Ecto neural progenitor cell (in vitro differentiated cells): ENCODE measurements around the gene TARDBP.
"Not testable (repeated sequence)": the region's sequence is repeated elsewhere in the genome, so short reads cannot be mapped to it uniquely, and the experiment has no call there.

Source experiments
- DNase-seq: peaks from one replicate; pipeline ENCODE4 v3.0.0-alpha.2; 2018; ENCODE audit warnings: low spot score

Gene TARDBP

DNA sequence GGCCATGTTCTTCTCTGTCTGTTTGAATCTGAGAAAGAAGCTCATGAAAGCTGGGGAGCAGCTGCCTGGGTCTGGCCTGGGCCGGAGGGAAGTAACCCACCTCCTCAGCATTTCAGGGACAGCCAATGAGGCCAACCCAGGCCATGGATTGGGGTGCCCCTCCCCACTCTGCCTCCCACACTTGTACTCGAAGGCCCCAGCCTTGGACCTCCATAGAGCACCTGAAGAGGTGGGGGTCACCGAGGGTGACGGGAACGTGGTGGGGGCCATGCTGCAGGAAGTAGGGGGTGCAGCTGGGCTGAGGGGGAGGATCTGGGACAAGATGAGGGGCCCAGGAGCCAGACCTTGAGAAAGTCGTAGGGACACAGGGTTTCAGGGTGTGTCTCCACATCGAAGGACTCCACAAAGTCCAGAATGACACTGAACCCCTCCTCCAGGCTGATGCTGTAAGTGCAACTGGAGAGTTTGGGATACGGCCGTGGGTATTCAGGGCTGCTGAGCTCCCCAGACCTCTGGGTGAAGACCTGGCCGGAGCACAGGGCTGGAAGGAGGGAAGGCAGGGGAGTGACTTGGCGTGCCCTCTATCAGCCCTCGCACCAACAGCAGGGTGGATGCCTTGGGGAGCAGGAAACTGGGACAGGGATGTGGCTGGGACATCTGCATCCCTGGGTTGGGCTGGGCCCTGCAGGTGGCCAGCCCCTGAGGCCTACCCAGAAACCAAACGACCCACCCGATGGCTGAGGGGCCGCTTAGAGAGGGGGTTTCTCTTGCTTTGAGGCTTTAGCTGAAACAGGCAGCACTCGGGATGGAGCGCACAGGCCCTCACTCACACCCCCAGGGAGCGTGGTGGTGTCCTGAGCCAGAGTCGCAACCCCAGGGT, 30.8 kb downstream of the TARDBP start:
- DNase-seq: no peak

DNA sequence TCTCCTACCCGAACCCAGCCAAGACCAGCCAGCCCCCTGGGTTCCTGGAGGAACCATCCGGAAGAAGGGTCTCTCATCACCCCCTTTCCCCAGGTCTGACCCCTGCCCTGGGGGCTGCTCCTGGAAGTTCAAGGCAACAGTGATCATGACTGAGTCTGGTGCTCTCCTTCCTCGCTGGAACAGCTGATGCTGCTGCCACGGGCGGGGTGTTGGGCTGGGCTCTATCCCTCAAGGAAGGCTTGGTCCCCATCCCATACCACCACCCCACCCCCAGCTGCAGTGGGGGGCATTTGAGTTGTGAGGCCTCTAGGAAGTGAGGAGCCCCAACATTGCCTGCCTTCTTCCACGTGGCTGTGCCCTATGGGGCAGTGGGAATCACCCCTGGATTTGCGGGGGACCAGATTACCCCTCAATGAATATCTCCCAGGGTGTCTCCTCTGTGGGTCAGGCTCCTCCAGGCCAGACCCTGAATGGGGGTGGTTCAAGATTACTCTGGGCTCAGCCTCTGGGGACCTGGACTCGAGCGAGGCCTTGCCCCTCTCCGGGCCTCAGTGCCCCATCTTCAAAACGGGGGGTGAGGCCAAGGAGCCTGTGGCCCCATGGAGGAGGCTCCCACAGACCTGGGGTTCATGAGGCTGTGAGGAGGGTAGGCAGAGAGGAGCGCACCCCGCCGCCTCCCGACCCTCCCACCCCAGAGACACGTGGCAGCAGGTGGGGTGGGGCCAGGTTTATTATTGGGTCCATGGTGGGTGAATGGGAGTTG, 31.8 kb downstream of the TARDBP start:
- DNase-seq: no peak

DNA sequence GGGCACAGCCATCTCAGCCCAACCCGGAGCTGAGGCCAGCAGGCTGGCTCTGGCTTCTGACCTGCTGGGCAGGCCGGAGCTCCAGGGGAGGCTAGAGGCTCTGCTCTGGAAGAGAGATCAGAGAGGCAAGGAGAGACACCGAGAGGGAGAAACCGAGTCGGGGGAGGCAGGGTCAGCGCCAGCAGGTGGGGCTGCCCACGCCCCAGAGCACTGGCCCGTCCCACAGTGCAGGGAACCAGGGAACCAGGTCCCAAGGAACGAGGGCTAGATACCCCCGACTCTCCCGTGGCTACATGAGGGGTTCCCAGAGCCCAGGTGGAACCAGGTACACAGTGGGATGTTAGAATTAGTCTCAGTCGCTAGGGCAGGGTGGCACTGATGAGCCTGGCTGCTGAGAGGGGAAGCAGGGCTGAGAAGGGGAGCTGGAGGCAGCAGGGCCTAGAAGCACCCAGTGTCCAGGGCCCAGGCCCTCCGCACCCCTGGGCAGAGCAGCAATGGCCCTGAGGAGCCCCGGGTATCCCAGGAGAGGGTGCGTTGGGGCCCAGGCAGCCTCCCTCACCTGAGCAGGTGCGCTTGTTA, 32.5 kb downstream of the TARDBP start:
- DNase-seq: no peak

DNA sequence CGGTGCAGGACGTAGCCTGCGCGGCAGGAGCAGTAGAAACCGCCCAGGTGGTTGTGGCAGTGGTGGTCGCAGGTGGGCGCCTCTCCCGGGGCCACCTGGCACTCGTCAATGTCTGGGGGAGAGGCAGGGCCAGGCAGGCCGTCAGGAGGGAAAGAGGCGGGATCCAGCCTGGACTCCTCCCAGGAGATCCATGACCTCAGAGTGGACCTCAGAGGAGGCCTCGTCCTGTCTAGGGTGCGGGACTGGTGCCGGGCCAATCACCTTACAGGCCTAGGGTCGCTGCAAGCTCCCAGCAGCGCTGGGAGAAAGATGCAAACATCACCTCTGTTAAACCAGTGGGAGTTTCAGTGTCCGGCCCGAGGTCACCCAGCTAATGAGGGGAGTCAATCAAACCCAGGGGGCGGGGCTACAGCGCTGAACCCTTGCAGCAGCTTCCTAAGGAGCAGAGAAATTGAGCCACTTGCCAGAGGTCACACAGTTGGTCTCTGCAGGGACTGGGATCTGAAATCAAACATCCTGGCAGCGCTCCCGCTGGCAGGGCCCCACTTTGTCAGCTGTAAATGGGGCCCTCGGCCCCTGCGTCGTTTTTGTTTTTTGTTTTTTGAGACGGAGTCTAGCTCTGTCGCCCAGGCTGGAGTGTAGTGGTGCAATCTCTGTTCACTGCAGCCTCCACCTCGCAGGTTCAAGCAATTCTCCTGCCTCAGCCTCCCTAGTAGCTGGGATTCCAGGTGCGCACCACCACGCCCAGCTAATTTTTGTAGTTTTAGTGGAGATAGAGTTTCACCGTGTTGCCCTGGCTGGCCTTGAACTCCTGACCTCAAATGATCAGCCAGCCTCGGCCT, 33.2 kb downstream of the TARDBP start:
- DNase-seq: peak; percentile 69

DNA sequence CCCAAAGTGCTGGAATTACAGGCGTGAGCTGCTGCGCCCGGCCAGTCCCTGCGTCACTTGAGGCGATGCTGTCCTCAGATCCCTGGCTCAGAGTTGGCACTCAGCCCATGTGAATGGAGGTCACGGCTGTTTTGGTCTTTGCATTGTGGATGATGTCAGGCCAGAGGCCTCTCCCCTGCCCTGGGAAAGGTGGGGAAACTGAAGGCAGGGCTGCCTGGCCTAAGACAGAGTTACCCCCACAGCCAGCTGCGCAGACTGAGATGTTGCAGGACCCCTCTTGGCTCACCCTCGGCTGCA, 33.8 kb downstream of the TARDBP start:
- no peak for DNase-seq

DNA sequence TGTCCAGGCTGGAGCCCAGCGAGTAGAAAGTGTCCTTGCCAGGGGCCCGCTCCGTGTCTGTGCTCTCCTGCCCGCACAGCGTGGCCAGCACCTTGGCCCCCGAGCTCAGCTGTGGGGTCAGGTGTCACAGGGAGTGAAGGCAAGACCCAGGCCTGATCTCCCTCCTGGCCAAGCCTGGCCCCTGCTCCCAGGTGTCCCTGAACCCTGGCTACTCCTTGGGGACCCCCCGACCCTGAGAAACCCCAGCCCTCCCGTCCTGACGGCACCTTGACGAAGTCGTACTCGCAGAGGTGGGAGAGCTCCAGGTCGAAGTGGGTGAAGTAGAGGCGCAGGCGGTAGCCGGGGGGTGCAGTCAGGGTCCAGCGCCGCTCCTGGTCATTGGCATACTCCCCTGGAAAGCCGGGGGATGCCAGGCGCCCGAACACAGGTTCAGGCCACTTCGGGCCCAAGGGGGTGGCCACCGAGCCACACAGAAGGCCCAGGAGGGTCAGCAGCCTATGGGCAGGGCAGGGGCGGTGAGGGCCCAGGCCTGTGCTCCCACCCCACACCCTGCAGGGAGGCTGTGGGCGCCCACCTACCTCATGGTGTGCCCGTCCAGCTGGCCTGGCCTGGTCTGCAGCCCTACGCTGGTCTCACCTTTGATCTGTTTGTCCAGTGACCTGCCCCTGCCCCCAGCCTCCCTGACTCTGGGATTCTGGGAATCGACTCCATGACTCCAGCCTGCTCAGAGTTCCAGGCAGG, 34.3 kb downstream of the TARDBP start, which contains the start of gene MASP2:
TSS of gene MASP2 (minus strand) at position 615 of the 741 bp plus-strand sequence. CDS start at position 583, 32 bp downstream.
- DNase-seq: no peak

DNA sequence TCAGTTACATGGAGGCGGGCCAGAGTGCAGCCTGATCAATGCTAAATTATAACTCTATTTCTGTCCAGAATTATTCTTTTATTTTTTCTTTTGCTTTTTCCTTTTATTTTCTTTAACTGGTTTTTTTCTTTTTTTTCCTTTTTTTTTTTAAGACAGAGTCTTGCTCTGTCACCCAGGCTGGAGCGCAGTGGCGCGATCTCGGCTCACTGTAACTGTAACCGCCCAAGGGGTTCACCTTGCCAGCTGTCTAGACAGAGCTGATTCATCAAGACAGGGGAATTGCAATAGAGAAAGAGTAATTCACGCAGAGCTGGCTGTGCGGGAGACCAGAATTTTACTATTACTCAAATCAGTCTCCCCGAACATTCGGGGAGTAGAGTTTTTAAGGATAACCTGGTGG, 38.7 kb downstream of the TARDBP start:
- DNase-seq: not testable (repeated sequence)

DNA sequence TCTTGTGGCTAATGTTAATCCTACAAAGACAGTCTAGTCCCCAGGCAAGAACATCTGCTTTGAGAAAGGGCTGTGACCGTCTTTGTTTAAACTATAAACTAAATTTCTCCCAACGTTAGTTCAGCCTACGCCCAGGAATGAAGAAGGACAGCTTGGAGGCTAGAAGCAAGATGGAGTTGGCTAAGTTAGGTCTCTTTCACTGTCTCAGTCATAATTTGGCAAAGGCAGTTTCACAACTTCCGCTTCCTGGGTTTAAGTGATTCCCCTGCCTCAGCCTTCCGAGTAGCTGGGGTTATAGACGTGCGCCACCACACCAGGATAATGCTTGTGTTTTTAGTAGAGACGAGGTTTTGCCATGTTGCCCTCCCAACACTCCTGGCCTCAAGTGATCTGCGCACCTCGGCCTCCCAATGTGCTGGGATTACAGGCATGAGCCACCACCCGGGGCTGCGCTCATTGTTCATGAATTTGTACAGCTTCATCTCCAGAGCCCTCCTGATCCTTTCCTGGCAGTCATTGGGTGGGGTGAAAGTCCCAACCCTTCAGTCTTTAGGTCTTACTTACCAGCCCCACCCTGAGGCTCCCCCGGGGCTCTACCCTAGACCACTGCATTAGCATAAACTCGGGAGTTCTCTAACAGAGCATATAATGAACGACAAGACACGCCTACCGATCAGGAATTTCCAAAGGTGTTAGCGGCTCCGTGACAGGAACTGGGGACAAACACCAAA, 39.5 kb downstream of the TARDBP start:
- no peak for DNase-seq

DNA sequence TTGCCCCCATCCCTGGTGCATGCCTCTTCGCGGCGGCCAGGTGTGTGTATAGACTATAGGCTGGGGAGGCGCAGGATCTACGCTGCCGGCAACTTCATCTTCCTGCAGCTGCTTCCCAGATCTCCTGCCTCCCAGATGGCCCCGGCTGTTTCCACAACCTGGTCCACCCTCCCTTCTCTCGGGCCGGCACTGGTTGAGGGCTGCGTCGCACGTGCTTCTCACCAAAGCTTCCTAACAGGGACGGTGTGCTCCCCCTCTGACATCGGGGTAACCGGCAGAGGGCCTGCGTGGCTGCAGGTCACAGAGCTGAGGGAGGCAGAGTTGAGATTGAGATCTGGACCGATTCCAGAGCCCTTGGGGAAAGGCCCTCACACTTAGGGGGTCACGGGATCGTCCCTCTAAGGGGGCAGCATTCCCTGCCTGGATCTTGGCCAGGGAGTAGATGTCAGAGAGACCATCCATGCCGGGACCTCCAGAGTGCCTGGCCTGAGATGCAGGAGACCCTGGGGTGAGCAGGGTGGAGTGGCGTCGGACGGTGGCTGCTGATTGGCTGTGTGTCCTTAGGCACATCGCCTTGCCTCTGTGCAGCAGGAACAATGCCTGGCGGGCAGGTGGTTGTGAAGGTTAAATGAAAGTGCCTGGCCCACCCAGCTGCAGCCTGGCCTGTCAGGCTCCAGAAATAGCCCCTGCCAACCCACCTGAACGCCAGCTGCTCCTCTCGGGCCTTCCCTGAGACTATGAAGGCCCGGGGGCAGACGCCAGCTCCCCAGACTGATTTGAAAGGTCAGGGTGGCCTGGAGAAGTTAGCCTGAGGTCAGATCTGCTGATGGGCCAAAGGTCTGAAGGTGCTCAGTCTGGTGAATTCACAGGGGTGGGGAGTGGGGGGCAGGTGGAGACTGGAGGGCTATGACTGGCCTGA, 40.6 kb downstream of the TARDBP start:
- DNase-seq: no peak

DNA sequence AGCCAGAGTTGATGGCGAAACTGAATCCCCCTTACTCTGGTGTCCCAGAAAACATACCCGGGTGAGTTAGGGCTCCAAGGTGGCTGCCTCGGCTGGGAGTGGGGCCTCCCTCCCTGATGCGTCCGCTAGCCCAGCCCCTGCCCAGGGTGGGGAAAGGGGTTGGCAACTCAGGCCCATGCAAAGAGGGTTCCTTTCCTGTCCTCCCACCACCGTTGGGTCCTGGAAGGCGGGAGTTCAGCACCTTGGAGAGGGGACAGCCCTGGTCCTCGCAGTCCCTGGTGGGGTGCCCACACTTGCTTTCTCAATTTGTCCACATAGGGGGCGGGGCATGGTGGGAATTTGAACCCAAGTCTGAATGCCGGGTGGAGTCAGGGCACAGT, 41.3 kb downstream of the TARDBP start:
- DNase-seq: peak; percentile 69

DNA sequence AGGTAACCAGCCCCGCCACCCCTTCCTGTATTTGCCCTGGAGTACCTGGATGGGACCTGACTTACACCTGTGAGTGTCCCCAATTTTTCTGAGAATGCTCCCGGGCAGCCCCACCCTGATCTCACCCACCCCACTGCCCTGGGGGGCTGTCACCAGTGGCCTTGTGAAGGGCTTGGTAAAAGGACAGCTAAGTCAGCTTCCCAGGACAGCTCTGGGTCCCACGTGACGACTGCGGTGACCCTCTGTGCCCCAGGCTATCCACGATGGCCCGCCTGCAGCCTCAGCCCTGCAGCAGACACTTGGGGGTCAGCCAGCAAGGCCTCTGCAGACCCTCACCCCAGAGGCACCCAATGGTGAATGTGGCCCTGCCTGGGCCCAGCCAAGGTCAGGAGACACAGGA, 41.7 kb downstream of the TARDBP start:
- DNase-seq: no peak

DNA sequence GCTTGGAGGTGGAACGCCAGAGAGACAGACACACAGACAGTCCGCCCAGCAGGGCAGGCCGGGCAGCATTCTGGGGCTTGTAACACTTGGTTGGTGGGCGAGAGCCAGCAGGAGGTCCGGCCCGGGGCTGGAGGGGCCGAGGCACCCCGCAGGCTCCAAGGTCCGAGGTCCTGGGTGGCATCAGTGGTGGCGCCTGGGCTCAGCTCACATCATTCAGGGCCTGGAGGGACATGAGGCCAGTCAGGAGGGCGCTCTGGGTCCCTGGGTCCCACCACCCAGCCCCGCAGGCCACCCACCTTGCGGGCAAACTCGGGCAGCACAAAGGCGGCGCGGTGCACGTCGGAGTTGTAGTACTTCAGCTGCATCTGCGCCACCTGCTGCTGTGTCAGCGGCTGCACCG, 42.2 kb downstream of the TARDBP start:
- no peak for DNase-seq

DNA sequence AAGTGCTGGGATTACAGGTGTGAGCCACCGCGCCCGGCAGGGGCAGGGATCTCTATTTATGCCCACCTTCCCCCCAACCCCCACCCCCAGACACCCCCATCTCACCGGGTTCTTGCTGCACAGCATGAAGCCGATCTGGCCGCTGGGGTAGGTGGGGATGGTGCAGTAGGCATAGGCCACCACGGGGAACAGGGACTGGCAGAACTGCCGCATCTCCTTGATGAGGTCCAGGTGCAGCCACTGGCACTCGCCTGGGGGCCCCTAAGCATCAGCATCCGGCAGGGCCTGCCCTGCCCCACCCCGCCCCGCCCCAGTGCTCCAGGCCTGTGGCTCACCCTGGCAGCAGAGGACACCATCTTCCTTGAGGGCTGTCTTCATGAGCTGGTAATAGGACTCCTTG, 43.2 kb downstream of the TARDBP start:
- no peak for DNase-seq

DNA sequence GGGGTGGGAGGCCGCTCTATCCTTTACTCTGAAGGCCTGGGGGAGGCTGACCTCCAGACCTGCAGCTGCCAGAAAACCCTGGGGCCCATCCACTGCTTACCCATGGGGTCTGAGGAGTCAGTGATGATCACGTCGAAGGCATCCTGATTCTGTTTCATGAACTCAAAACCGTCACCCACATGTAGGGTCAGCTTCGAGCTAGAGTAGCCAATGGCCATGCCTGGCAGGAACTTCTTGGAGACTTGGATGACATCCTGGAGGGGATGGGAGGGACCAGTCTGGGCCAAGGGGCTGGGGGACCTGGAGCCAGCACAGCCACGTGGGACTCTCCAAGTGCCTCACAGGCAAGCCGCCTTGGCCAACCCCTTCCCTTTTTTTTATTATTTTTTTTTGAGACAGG, 44.0 kb downstream of the TARDBP start:
- DNase-seq: no peak

DNA sequence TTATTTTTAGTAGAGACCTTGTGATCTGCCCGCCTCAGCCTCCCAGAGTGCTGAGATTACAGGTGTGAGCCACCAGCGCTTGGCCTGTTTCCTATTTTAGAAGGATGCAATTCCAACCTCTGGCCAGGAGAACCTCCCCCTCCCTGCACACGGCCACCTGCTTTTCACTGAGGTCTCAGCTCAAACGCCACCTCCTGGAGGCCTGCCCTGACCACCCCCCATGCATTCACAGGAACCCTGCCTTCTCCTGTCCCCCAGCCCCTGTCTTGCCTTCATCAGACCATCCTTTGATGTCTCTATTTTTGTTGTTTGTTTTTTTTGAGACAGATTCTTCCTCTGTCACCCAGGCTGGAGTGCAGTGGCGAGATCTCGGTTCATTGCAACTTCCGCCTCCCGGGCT, 45.0 kb downstream of the TARDBP start:
- DNase-seq: no peak

DNA sequence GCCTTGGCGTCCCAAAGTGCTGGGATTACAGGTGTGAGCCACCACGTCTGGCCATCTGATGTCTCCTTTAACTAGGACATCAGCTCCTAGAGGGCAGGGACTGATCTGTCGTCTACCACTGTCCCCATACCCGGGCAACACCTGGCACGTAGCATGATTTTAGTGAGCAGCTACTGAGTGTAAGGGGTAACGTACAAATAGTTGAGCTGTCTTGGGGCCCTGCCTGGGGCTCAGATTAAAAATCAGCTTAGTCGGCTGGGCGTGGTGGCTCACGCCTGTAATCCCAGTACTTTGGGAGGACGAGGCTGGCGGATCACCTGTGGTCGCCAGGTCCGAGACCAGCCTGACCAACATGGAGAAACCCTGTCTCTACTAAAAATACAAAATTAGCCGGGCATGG, 45.6 kb downstream of the TARDBP start:
- no peak for DNase-seq

DNA sequence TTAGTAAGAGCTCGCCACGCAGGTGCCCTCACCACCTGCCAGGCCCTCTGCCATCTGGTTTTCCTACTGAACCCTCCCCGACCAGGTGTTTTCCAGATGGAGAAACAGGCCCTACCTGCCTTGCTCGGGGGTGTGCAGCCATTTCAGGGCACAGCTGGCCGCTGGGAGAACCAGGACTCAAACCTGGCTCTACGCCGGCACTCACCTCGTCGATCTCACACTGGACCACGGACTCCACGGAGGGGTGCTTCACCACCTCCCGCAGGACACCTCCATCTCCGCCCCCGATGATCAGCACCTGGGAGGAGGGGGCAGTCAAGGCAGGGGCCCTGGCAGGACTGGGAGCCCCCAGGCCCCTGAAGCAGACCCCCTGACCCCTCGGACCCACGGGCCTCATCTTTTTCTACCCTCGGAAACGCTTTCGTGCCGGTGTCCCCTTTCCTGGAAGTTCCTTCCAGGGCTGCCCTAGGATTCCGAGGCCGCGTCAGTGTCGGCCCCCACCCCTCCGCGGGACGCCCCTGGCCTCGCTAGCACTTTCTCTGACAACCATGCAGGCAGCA, 46.2 kb downstream of the TARDBP start:
- no peak for DNase-seq

DNA sequence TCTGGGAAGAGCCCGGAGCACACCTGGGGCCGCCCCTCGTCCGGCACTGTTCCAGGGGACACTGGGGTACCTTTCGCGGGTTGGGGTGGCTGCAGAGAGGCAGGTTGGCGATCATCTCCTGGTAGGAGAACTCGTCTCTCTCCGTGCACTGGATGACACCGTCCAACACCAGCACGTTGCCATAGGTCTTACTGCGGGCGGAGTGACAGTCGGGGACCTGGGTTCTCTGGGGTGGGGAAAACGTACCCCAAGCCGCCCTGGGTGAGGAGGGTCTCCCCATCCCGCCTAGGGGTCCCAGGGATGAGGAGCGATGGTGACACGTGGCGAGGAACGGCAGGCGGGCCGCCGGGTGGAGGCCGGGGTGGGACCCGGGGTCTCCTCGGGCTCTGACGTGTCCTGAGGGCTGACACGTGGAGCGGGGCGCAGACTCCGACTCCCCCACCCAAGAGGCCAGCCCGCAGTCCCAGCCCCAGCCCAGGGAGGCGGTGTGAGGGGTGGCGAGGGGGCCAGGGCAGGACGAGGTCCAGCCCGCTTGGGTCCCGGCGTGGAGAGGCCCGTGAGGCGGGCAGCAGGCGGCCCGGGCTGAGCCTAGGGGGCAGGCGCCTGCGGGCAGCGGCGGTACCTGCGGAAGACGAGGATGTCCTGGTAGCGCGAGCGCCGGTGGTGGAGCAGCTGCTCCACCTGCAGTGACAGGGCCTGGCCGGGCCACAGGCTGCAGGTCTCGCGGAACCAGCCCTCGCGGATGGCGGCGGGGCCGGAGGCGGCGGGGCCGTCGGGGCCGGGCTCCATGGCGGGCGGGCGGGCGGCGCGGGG, 46.9 kb downstream of the TARDBP start:
- DNase-seq: no peak
